ENCODE data around the gene RNU2-1.
"Not testable (repeated sequence)": the region's sequence is repeated elsewhere in the genome, so short reads cannot be mapped to it uniquely, and the experiment has no call there.

RNU2-1 gene

GRCh38 chr17:43213545-43213944 lies 20.2 kb downstream of the RNU2-1 start:
- no peak overlapping the region for H3K27ac ChIP-seq
- no peak for TF ChIP-seq CTCF (conservative IDR thresholded peaks at IDR 0.05)
- no peak for TF ChIP-seq ZFX (IDR thresholded peaks at IDR 0.05)

GRCh38 chr17:43212641-43213490 lies 20.9 kb downstream of the RNU2-1 start:
- TF ChIP-seq ZFX (IDR thresholded peaks at IDR 0.05) (no peak), CTCF (conservative IDR thresholded peaks at IDR 0.05) (no peak)
- no peak overlapping the region for H3K27ac ChIP-seq

- TF ChIP-seq CTCF (conservative IDR thresholded peaks at IDR 0.05), result no peak
- no peak within 1 kb of the TSS for H3K27ac ChIP-seq
Observed at GRCh38 chr17:43211480-43212402, 22.0 kb downstream of the RNU2-1 start, which contains the start of gene TMEM106A. Gene TMEM106A, plus strand, starts transcription at chr17:43211875. Its CDS starts 1,167 bp downstream, at chr17:43213042.

- TF ChIP-seq ZFX (IDR thresholded peaks at IDR 0.05) (no peak), CTCF (conservative IDR thresholded peaks at IDR 0.05) (no peak)
- no peak overlapping the region for H3K27ac ChIP-seq
Observed at GRCh38 chr17:43211123-43211479, 22.7 kb downstream of the RNU2-1 start.

- TF ChIP-seq ZFX (IDR thresholded peaks at IDR 0.05) (no peak), CTCF (conservative IDR thresholded peaks at IDR 0.05) (no peak)
- H3K27ac ChIP-seq, result no peak overlapping the region
Observed at GRCh38 chr17:43210576-43210975, 23.2 kb downstream of the RNU2-1 start.

- H3K27ac ChIP-seq, result not testable (repeated sequence)
Observed at GRCh38 chr17:43203013-43203412, 30.8 kb downstream of the RNU2-1 start.

- H3K27ac ChIP-seq, result no peak overlapping the region
- TF ChIP-seq ZFX (IDR thresholded peaks at IDR 0.05) (no peak), CTCF (conservative IDR thresholded peaks at IDR 0.05) (no peak)
Observed at GRCh38 chr17:43200127-43200526, 33.6 kb downstream of the RNU2-1 start.

Measured in C4-2B (cell line).